Thyroid gland (tissue), 4 donors: ENCODE results near the gene PSMD14. TPM values are rescaled to one million over a fixed set of nuclear protein-coding genes. Genes with fewer than 3 reads are reported as not detected.
A peak's percentile ranks its signal among the peaks of the same experiment; 100 is the strongest.
"Not testable (repeated sequence)": the region's sequence is repeated elsewhere in the genome, so short reads cannot be mapped to it uniquely, and the experiment has no call there.

Experiments used
- DNase-seq, 2 donors: peaks; one replicate each; pipeline ENCODE4 v3.0.0-alpha.2; 2019
- H3K27ac ChIP-seq, 3 donors: fragments of 200-600 bp; sonication (generic); 1 replicate in 2 of 3; 2 replicates in 1 of 3; pipeline ENCODE4 v1.5.1; 2016 to 2019; ENCODE audit warnings: mild to moderate bottlenecking in 1 of 3, moderate library complexity in 1 of 3
- H3K27me3 ChIP-seq: fragments of 200-600 bp; sonication (generic); one replicate; pipeline ENCODE4 v1.5.1; 2019
- H3K36me3 ChIP-seq, 2 donors: fragments of 200-600 bp; sonication (generic); one replicate each; pipeline ENCODE4 v1.5.1; 2016 to 2019
- H3K4me1 ChIP-seq, 2 donors: fragments of 200-600 bp; sonication (generic); one replicate each; pipeline ENCODE4 v1.5.1; 2017 to 2019
- H3K4me3 ChIP-seq, 3 donors: fragments of 200-600 bp; sonication (generic); replicated peaks in 1 of 3; 1 replicate in 2 of 3; 2 replicates in 1 of 3; pipeline ENCODE4 v1.5.1; 2016; ENCODE audit warnings: mild to moderate bottlenecking in 1 of 3
- H3K9me3 ChIP-seq: fragments of 200-600 bp; sonication (generic); one replicate; pipeline ENCODE4 v1.5.1; 2017
- CTCF ChIP-seq, 6 experiments: fragments of 200-600 bp in 3 of 6; fragments of 450-650 bp in 3 of 6; sonication (generic) in 3 of 6; IDR thresholded peaks; one replicate each; pipeline ENCODE4 v1.5.1; 2016 to 2019; ENCODE audit warnings: antibody characterized with exemption in 6 of 6, mild to moderate bottlenecking in 2 of 6, inconsistent platforms in 1 of 6, moderate library complexity in 1 of 6
- POLR2A ChIP-seq, 2 donors: fragments of 450-650 bp; IDR thresholded peaks; one replicate each; pipeline ENCODE4 v1.6.1; 2017; ENCODE audit warnings: antibody characterized with exemption in 2 of 2, mild to moderate bottlenecking in 2 of 2, moderate library complexity in 1 of 2
- WGBS, 2 donors: methylation state at CpG; one replicate each; pipeline ENCODE4 v1.1.5; 2017; 5-methylcytosine and 5-hydroxymethylcytosine counted together
- intact Hi-C: fragments of 100-400 bp; cut with DNase I; formaldehyde crosslinking; loops from one replicate; pipeline ENCODE4 v1.15.1; 2023
- total RNA-seq, 4 donors: library from RNA; depleted of rRNA; stranded (reverse); fragments of >200 nt; gene quantifications; one replicate each; pipeline ENCODE4 v1.2.3, GENCODE V29; 2016

Gene PSMD14
- total RNA-seq, 4 donors from 2014 or later = 33.2 to 63.0 (median 57.1) TPM

GRCh38 chr2:161281615-161282310, 26.5 kb upstream of the PSMD14 start:
- WGBS, 2 donors = 93% methylated on average over 11 of the region's 11 CpGs
- H3K9me3 ChIP-seq, DNase-seq, H3K4me3 ChIP-seq, H3K27ac ChIP-seq, H3K27me3 ChIP-seq, intact Hi-C loops, H3K4me1 ChIP-seq, H3K36me3 ChIP-seq: not testable (repeated sequence)

- H3K9me3 ChIP-seq, H3K4me1 ChIP-seq, H3K27me3 ChIP-seq, H3K4me3 ChIP-seq, H3K36me3 ChIP-seq, DNase-seq, H3K27ac ChIP-seq, intact Hi-C loops: not testable (repeated sequence)
- WGBS, 2 donors = 88 to 93% methylated on average over 9 of the region's 9 CpGs
These were observed 25.9 kb upstream of the PSMD14 start for GRCh38 chr2:161282311-161282644.

- 59 to 72% methylated on average over 1 of the region's 1 CpG for WGBS, 2 donors
- Histone ChIP-seq H3K36me3 (no peaks in the 10 kb centered on the region), H3K4me1 (no peaks in the 10 kb centered on the region), H3K4me3 (no peak overlapping the region), H3K9me3 (no peaks in the 10 kb centered on the region), H3K27me3 (no peaks in the 10 kb centered on the region), H3K27ac (no peak overlapping the region)
- DNase-seq = no peak
- intact Hi-C loops = no loop called here
- TF ChIP-seq CTCF (IDR thresholded peaks at IDR 0.05) (no peak), POLR2A (IDR thresholded peaks at IDR 0.05) (no peak)
These were observed 24.3 kb upstream of the PSMD14 start for GRCh38 chr2:161283926-161284325.

GRCh38 chr2:161303535-161304050, 4.6 kb upstream of the PSMD14 start:
- no peak overlapping the region for H3K27ac ChIP-seq
- intact Hi-C loops = no loop called here
- no peaks in the 10 kb centered on the region for H3K36me3 ChIP-seq
- WGBS, 2 donors = 75 to 95% methylated on average over 1 of the region's 1 CpG
- H3K9me3 ChIP-seq = no peaks in the 10 kb centered on the region
- H3K27me3 ChIP-seq = no peaks in the 10 kb centered on the region
- H3K4me3 ChIP-seq = no peak overlapping the region
- DNase-seq = no peak
- H3K4me1 ChIP-seq = peaks cover 0 to 6% of the 10 kb centered on the region in 2 donors
- TF ChIP-seq CTCF (IDR thresholded peaks at IDR 0.05) (no peak), POLR2A (IDR thresholded peaks at IDR 0.05) (no peak)

DNA sequence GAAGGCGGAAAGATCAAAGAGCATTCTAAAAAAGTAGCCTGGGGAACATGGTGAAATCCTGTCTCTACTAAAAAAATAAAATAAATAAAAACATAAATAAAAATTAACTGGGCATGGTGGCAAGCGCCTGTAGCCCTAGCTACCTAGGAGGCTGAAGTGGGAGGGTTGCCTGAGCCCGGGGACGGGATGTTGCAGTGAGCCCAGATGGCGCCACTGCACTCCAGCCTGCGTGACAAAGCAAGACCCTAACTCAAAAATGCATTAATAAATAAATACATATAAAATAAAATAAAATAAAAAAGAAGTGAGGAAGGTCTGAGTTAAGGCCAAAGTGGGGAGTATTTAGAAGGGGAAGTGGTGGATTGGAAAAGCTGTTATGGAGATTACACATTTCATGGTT, 1.3 kb upstream of the PSMD14 start:
- DNase-seq = no peak
- WGBS, 2 donors = 97 to 98% methylated on average over 6 of the region's 6 CpGs
- no peak overlapping the region for H3K4me3 ChIP-seq
- no peaks in the 10 kb centered on the region for H3K27me3 ChIP-seq
- intact Hi-C loops = no loop called here
- H3K9me3 ChIP-seq = no peaks in the 10 kb centered on the region
- peaks cover 6 to 13% of the 10 kb centered on the region in 2 donors for H3K4me1 ChIP-seq
- TF ChIP-seq CTCF (IDR thresholded peaks at IDR 0.05) = no peak
- TF ChIP-seq POLR2A (IDR thresholded peaks at IDR 0.05) = no peak
- H3K27ac ChIP-seq = no peak overlapping the region
- no peaks in the 10 kb centered on the region for H3K36me3 ChIP-seq

DNA sequence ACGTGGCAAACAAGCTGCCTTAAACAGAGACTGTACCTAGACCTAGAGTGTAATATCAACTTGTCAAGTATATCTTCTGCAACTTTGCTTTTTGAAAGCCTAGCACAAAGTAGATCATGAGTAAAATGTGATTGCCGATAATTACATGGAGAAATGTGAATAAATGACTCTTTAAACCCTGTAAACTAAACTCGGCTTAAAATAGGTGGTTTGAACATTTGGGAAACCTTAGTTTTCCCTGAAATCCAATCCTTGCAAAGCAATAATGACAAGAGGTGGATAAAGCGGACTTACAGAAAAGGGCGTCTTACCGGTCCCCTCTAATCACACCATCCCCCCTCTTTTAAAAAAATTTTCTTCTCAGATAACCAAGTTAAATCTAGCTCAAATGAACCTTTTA, 549 bp upstream of the PSMD14 start:
- WGBS, 2 donors = 43 to 46% methylated on average over 6 of the region's 6 CpGs
- peak overlapping the region; percentile 40 to 78 (median 68) for H3K4me3 ChIP-seq
- TF ChIP-seq POLR2A (IDR thresholded peaks at IDR 0.05) = no peak
- TF ChIP-seq CTCF (IDR thresholded peaks at IDR 0.05) = no peak
- no peaks in the 10 kb centered on the region for H3K27me3 ChIP-seq
- H3K27ac ChIP-seq = peak overlapping the region; percentile 22 to 87 (median 71)
- intact Hi-C loops = no loop called here
- no peaks in the 10 kb centered on the region for H3K36me3 ChIP-seq
- peaks cover 6 to 13% of the 10 kb centered on the region in 2 donors for H3K4me1 ChIP-seq
- DNase-seq = no peak
- H3K9me3 ChIP-seq = no peaks in the 10 kb centered on the region
